ENCODE data around the gene NPTX1.

The NPTX1 gene

DNA sequence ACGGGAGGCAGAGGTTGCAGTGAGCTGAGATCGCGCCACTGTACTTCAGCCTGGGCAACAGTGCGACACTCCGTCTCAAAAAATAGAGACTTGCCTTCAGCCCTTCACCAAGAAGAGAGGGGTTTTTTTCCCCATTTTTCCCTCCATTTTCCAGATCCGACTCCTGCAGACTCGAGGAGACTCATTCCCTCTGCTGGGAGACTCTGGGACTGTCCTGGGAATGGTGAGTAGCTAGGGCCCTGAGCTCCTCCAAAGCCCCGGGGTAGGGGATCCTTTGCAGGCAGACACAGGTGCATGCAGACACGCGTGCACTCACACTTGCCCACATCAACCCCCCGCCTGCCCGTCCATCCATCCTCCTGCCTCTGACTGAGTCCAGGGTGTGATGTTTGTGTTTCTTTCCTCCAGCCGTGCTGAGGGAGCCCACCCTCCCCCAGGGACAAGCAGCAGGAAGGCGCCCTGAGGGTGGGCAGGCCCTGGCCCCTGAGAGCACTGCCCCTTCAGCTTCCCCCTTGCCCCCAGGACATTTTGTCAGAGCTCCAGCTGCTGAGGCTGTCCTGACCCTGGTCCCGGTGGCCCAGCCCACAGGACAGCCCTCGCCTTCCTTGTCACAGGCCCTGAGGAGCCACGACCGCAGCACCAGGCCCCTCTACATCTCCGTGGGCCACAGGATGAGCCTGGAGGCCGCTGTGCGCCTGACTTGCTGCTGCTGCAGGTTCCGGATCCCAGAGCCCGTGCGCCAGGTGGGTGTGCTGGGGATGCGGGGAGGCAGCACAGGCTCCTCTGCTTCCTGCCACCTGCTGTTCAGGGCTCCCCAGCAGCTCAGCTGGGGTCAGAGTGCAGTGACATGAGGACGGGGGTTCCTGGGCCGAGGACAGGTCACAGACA, 51.3 kb downstream of the NPTX1 start:
- no peak for DNase-seq

DNA sequence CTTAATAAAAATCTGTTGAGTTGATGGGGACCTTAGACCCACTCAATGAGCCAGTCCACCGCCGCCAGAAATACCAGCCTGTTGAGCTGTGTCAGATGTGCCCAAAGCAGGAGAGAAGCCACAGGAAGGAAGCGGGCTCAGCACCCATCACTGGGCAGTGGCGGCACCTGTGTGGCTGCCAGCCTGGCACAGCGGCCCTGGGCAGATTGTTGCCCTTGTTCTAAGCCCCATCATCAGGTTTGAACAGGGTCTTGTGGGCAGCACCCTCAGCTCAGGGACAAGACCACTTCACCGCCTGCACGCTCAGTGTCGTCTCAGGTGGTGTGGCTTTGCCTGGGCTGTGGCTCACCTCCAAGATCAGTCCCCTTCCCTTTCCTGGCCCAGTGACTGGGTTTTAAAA, 52.1 kb downstream of the NPTX1 start:
- no peak for DNase-seq

DNA sequence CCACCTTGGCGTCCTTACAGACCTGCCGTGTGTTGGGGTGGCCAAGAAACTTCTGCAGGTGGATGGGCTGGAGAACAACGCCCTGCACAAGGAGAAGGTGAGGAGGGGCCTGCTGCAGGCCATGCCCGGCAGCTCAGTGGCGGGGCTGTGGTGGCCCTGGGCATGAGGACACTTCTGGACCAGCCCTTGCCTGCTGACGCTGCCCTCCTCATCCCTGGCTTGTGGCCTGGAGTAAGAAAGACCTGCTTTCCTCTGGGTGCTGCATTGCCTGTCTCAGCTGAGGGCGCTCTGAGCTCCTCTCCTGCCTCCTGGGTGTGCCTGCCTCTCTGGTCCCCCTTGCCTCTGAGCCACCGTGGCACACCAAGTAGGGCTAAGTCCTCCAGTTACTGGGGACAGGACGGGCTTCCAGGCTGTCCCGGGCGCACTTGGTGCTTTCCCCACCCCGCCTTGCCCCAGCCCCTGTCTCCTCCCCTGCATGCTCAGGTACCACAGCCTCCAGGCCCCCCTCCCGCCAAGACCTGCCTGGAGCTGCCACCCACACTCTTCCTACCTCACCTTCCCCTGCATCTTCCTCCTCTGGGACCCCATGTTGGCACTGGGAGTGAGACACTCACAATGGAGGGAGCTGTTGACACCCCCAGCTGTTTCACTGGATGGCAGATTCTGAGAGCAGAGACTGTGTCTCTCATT, 52.7 kb downstream of the NPTX1 start:
- DNase-seq, result no peak

DNA sequence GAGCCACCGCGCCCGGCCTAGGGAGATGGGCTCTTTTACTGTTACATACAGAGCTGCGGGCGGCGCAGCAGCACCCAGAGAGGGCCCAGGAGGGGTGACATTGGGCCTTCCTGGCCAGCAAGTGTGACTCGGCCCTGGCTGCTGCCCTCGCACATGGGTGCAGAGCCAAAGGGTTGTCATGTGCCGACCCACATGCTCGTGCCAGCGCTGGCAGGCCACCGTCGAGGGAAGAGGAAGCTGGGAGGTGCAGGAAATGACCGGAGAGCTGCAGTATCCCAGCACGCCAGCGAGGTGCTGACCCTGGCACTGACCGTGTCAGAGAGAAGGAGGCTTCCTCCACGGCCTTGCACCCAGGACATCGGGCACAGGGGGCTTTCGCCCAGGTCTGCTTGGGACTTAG, 53.4 kb downstream of the NPTX1 start:
- DNase-seq, result no peak

DNA sequence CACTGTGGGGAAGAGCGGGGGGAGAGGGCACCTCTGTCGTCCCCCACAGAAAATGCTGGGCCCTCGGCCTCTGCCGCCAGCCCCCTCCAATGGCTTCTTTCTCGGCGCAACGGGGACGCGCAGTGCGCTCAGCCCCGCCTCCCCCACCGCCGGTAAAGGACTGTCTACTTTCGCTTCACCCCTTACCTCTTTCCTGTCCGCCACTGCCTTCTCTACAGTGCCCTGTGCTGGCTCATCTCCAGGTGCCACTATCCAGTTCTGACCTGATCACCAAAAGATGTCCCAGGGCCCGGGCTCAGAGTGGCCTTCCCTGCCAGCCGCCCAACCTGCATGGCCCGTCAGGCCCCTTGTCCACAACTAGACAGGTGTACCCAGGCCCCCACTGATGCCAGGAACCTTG, 54.1 kb downstream of the NPTX1 start:
- DNase-seq, result no peak

DNA sequence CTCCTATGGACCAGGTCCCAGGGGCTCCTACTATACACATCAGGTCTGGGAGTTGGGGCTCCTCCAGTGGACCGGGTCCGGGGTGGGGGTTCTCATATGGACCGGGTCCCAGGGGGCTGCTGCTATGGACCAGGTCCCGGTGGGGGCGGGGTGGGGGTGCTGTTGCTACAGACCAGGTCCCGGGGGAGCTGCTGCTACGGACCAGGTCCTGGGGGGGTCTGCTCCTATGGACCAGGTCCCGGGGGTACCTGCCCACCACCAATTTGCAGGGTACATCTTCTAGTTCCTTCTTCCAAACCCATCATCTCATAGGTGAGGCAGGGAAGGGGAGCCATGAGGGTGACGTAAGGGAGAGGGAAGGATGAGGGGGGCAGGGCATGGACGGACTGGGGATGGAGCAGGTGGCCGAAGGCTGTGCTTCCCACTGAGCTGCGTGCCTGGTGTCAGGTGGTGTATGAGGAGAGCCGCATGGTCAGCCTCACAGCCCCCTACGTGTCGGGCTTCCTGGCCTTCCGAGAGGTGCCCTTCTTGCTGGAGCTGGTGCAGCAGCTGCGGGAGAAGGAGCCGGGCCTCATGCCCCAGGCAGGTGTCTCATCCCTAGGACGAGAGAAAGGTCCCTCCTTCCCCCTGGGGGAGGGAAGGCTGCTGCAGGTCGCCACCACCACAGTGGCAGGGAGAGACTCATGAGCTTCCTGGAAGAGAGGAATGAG, 54.9 kb downstream of the NPTX1 start:
- DNase-seq, result no peak

DNA sequence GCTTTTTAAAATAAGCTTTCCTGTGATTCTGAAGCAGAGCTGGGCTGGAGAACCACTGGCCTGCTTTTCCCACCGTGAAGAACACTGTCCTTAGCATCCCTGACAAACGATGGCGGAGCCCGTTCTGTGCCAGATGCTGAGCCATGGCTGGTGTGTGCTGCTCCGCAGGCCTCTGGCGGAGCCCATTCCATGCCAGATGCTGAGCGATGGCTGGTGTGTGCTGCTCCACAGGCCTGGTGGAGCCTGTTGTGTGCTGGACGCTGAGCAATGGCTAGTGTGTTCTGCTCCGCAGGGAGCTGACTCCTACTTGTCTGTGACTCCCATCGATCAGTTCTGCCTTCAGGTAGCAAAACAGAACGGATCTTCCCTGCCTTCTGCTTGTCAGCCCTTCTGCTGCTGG, 57.2 kb downstream of the NPTX1 start:
- no peak for DNase-seq

DNA sequence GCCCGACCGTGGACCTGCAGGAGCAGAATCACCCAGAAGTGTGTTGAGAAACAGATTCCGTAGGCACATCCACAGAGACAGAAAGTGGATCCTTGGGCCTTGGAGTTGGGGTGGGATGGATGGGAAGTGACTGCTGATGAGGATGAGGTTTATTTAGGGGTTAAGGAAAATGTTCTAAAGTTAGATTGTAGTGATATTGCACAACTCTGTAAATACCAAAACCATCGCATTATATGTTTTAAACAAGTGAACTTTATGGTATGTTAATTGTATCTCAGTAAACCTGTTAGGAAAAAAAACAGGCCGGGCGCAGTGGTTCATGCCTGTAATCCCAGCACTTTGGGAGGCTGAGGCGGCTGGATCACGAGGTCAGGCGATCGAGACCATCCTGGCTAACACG, 57.8 kb downstream of the NPTX1 start:
- DNase-seq, result no peak
